HCT116 (cell line): Measurements from ENCODE around the gene PLEKHJ1.

Source experiments
- RAD21 ChIP-seq: IDR thresholded peaks from 2 replicates; pipeline ENCODE4 v1.6.1; 2012; ENCODE audit warnings: low read depth, mild to moderate bottlenecking
- TF ChIP-seq, protein P1 (sequence below), 3 experiments: fragments of 200-600 bp in 1 of 3; sonication (generic) in 1 of 3; IDR thresholded peaks in 2 of 3; conservative IDR thresholded peaks in 1 of 3; 2 replicates each; pipeline ENCODE4 v1.5.1; 2012 to 2017; ENCODE audit warnings: low read depth in 2 of 3, low read length in 2 of 3, antibody characterized with exemption in 1 of 3, borderline replicate concordance in 1 of 3, control low read depth in 1 of 3, mild to moderate bottlenecking in 1 of 3, mixed read lengths in 1 of 3, mixed run types in 1 of 3, moderate library complexity in 1 of 3; ENCODE audit not compliant: insufficient read depth in 1 of 3

DNA sequence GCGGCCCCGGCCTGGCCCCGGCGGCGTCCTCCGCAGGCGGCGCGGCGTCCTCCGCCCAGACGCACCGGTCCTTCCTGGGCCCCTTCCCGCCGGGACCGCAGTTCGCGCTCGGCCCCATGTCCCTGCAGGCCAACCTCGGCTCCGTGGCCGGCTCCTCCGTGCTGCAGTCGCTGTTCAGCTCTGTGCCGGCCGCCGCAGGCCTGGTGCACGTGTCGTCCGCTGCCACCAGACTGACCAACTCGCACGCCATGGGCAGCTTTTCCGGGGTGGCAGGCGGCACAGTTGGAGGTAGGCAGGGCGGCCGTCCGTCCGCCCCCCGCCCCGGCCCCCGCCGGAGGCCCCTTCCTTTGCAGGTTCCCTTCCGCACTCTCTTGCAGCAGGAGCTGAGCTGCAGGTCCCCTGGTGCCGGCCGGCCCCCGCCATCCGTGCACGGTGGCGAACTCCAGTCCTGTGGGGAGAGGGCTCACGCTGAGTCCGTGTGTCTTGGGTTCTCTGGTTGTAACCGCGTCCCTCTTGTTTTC, 9.2 kb downstream of the PLEKHJ1 start:
- TF ChIP-seq RAD21 = no peak
- TF ChIP-seq, protein P1, sequence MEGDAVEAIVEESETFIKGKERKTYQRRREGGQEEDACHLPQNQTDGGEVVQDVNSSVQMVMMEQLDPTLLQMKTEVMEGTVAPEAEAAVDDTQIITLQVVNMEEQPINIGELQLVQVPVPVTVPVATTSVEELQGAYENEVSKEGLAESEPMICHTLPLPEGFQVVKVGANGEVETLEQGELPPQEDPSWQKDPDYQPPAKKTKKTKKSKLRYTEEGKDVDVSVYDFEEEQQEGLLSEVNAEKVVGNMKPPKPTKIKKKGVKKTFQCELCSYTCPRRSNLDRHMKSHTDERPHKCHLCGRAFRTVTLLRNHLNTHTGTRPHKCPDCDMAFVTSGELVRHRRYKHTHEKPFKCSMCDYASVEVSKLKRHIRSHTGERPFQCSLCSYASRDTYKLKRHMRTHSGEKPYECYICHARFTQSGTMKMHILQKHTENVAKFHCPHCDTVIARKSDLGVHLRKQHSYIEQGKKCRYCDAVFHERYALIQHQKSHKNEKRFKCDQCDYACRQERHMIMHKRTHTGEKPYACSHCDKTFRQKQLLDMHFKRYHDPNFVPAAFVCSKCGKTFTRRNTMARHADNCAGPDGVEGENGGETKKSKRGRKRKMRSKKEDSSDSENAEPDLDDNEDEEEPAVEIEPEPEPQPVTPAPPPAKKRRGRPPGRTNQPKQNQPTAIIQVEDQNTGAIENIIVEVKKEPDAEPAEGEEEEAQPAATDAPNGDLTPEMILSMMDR (IDR thresholded peaks at IDR 0.05 in 2 of 3, conservative IDR thresholded peaks at IDR 0.05 in 1 of 3; ENCODE audit: borderline replicate concordance in 1 of 3, insufficient read depth in 1 of 3, low read depth in 2 of 3, low read length in 2 of 3) = no peak
